ENCODE data around the gene OR5K4. TPM values are rescaled to one million over a fixed set of nuclear protein-coding genes. Genes with fewer than 3 reads are reported as not detected.

OR5K4 gene, protein sequence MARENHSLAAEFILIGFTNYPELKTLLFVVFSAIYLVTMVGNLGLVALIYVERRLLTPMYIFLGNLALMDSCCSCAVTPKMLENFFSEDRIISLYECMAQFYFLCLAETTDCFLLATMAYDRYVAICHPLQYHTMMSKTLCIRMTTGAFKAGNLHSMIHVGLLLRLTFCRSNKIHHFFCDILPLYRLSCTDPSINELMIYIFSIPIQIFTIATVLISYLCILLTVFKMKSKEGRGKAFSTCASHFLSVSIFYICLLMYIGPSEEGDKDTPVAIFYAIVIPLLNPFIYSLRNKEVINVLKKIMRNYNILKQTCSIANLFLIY
- total RNA-seq, result not detected in 2 replicates

DNA sequence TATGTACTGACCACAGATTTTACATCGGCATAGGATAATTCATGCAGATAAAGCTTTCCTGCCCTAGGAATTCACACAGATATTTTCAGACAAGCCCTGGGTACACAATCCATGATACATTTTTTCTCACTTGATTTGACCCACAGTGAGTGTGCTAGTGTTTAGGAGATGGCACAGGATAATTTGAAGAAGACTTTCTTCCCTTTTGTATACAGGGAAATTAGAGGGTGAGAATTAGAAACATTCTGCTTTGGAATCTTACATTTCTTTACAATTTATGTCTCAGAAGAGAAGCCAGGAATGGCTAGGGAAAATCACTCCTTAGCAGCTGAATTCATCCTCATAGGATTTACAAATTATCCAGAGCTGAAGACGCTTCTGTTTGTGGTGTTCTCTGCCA lies at the start of gene OR5K4:
OR5K4 (plus strand) TSS at position 301 of the 400 bp plus-strand sequence; CDS start at position 301, 0 bp downstream.
- Mint-ChIP-seq H3K4me3 (no peak within 1 kb of the TSS), H3K4me1 (no peaks in the 10 kb centered on the region), H3K36me3 (ENCODE audit: low read depth) (no peaks in the 10 kb centered on the region), H3K27me3 (peaks cover 44% of the 10 kb centered on the region), H3K9me3 (no peaks in the 10 kb centered on the region), H3K27ac (no peak within 1 kb of the TSS)
- intact Hi-C loops (cut with micrococcal nuclease), result no loop called here
- DNase-seq, result no peak

DNA sequence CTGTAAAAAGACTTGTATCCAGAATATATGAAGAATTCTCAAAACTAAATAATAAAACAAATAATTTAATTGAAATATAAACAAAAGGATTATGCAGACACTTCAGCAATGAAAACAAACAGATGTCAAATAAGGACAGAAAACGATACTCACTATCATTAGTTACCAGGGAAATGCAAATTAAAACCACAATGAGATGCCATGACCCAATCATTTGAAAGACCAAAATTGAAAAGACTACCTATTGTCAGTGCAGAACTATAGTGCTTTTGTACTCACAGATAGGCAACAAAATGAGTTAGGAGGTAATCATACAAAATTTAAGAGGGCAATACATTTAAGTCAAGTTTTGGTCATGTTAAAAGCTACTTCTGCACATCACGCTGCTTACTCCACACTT lies 31.6 kb upstream of the OR5K4 start:
- H3K27ac Mint-ChIP-seq, result no peak overlapping the region
- H3K36me3 Mint-ChIP-seq (ENCODE audit: low read depth), result no peaks in the 10 kb centered on the region
- H3K4me3 Mint-ChIP-seq, result no peak overlapping the region
- no peaks in the 10 kb centered on the region for H3K9me3 Mint-ChIP-seq
- peaks cover 5% of the 10 kb centered on the region for H3K4me1 Mint-ChIP-seq
- no peak for DNase-seq
- peaks cover 19% of the 10 kb centered on the region for H3K27me3 Mint-ChIP-seq
- intact Hi-C loops (cut with micrococcal nuclease), result loop anchor here (10.0 kb wide), 1 partner anchor 527 kb away; no protein-coding TSS in a partner anchor

DNA sequence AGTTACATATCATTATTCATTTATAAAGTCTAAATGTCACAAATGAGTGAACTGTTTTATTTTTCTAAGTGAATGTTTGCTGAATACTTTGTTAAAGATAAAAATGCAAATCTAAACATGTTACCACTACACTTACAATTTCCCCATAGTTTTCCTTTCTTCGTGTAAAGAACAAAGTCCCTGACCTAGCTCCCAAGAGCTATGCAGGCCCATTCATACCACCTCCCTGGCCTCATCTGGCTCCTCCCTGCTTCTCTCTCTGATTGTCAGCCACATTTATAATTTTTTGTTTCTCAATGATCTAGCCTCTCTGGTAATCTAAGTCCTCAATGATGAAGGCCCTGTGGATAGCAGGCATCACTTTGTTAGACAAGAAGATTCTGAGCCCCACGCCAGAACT lies 31.0 kb upstream of the OR5K4 start:
- intact Hi-C loops (cut with micrococcal nuclease), result loop anchor here (10.0 kb wide), 1 partner anchor 528 kb away; no protein-coding TSS in a partner anchor

DNA sequence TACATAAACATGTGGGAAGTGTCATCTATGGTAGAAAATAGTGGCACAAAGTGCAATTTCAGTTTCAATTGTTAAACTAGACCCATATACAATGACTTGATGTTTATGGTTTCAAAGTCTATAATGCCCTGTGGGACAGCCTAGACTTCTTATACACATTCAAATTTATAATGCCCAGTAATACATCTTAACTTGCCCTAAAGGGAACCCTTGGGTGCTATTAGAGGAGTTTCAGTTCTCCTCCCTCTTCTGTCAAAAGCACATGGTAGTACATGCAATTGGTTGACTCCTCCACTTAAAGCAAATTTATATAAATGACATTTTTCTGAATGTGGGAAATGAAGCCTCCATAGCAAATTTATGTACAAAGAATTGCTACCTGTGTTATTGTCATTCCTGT lies 30.2 kb upstream of the OR5K4 start:
- no peak for DNase-seq
- Mint-ChIP-seq H3K9me3 (no peaks in the 10 kb centered on the region), H3K27me3 (peaks cover 19% of the 10 kb centered on the region), H3K4me3 (no peak overlapping the region), H3K4me1 (peaks cover 13% of the 10 kb centered on the region), H3K27ac (no peak overlapping the region), H3K36me3 (ENCODE audit: low read depth) (no peaks in the 10 kb centered on the region)
- intact Hi-C loops (cut with micrococcal nuclease), result loop anchor here (10.0 kb wide), 1 partner anchor 529 kb away; no protein-coding TSS in a partner anchor

More for the DNA sequence above, 31.0 kb upstream of the OR5K4 start:
- Mint-ChIP-seq H3K4me1 (peaks cover 10% of the 10 kb centered on the region), H3K9me3 (no peaks in the 10 kb centered on the region), H3K36me3 (ENCODE audit: low read depth) (no peaks in the 10 kb centered on the region), H3K27me3 (peaks cover 21% of the 10 kb centered on the region), H3K27ac (no peak overlapping the region), H3K4me3 (no peak overlapping the region)
- DNase-seq, result no peak

DNA sequence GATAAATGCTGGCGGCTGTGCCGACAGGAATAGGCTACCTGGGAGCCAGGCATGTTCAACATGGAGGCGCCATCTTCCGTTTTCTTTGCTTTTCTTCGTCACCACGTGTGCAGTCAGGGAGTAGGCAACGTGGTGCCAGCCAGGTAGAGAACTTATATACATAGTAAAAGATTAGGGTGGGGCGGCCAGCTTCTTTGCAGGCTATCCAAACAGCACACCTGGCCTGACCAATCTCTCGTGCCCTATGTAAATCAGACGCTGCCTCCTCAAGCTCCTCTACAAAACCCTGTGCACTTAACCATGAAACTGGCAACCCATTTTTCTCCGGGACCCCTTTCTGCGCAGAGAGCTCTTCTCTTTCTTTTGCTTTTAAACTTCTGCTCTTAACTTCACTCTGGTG lies 28.6 kb upstream of the OR5K4 start:
- H3K4me1 Mint-ChIP-seq, result peaks cover 15% of the 10 kb centered on the region
- H3K27me3 Mint-ChIP-seq, result peaks cover 20% of the 10 kb centered on the region
- no peaks in the 10 kb centered on the region for H3K9me3 Mint-ChIP-seq
- no peak for DNase-seq
- intact Hi-C loops (cut with micrococcal nuclease), result loop anchor here (5.0 to 10.0 kb wide), 3 partner anchors 138 to 530 kb away; no protein-coding TSS in a partner anchor
- no peak overlapping the region for H3K4me3 Mint-ChIP-seq
- H3K27ac Mint-ChIP-seq, result no peak overlapping the region
- H3K36me3 Mint-ChIP-seq (ENCODE audit: low read depth), result no peaks in the 10 kb centered on the region

DNA sequence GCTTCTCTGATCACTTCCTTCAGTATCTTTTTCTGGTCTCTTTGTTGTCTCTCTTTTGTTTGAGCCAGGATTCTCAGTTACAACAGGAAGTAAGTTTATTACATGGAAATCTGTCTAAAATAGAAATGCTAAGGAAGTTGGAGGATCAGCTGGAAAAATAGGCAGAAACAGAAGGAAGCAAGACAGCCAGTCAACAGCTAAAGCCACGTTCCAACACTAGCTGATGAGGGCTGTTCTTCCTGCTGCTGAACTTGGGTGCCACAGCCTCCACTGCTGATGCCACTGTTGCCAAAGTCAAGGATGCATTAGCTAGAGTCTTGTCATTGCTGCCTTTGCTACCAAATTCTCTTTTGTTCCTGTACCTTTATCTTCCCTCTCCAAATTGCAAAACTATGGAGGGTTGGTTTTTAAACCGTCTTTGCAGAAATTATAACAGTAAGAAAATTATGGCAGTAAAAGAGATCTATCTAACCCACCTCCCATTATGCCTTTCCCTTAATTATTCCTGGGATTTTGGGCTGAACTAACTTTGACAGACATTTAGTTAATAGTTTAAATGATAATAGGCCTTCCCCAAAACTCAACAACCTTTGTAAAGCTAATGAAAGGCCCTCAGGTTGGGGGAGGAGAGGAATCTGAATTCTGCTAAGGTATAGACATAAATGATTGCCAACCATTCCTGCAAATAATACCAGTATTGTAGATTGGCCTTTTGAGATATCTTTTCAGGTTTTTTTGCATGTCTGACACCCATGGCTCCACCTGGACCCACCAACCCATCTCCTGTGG lies 27.4 kb upstream of the OR5K4 start:
- intact Hi-C loops (cut with micrococcal nuclease), result loop anchor here (5.0 to 10.0 kb wide), 3 partner anchors 139 to 531 kb away; no protein-coding TSS in a partner anchor
- Mint-ChIP-seq H3K9me3 (no peaks in the 10 kb centered on the region), H3K27me3 (peaks cover 25% of the 10 kb centered on the region), H3K4me3 (no peak overlapping the region), H3K36me3 (ENCODE audit: low read depth) (no peaks in the 10 kb centered on the region), H3K4me1 (peaks cover 15% of the 10 kb centered on the region), H3K27ac (no peak overlapping the region)
- no peak for DNase-seq

DNA sequence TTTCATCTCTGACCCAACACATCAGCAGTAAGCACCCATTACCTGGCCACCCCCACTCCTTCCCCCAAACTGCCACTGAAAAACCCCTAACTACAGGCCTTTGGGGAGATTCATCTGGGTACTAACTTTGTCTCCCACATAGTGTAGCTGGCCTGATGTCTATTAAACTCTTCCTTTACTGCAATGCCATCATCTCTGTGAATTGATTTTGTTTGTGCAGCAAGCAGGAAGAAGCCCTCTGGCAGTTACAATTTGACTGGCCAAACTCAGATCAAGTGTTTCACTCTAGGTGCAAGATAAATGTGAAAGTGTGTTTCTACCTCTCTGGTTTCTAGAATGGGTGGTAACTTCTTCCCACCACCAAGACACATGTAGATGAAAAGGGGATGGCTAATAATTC lies 26.7 kb upstream of the OR5K4 start:
- H3K4me3 Mint-ChIP-seq, result no peak overlapping the region
- H3K27ac Mint-ChIP-seq, result no peak overlapping the region
- no peak for DNase-seq
- intact Hi-C loops (cut with micrococcal nuclease), result loop anchor here (5.0 to 10.0 kb wide), 3 partner anchors 140 to 532 kb away; no protein-coding TSS in a partner anchor
- H3K9me3 Mint-ChIP-seq, result no peaks in the 10 kb centered on the region
- H3K4me1 Mint-ChIP-seq, result peaks cover 17% of the 10 kb centered on the region
- peaks cover 32% of the 10 kb centered on the region for H3K27me3 Mint-ChIP-seq
- H3K36me3 Mint-ChIP-seq (ENCODE audit: low read depth), result no peaks in the 10 kb centered on the region

DNA sequence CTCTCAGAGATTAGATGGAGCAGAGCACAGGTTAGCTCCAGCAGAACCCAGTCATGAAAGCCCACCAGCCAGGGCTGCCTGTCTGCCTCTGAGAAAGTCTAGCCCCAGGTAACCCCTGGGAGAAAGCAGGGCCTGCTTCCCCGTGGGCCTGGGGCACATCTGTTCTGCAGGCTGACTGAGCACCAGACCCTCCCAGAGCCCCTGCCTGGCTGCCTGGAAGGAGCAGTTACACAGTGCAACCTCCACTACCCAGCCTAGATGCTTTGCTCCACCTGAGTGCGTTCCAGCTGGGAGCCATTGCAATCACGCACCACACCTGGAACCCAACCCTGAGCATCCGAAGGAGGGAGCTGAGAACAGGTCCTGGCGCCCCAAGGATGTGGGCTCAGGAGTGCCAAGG lies 24.7 kb upstream of the OR5K4 start:
- Mint-ChIP-seq H3K9me3 (no peaks in the 10 kb centered on the region), H3K27ac (no peak overlapping the region), H3K36me3 (ENCODE audit: low read depth) (no peaks in the 10 kb centered on the region), H3K27me3 (peaks cover 43% of the 10 kb centered on the region), H3K4me1 (peaks cover 18% of the 10 kb centered on the region), H3K4me3 (no peak overlapping the region)
- intact Hi-C loops (cut with micrococcal nuclease), result loop anchor here (1.0 to 10.0 kb wide), 4 partner anchors 142 to 534 kb away; no protein-coding TSS in a partner anchor
- DNase-seq, result no peak

DNA sequence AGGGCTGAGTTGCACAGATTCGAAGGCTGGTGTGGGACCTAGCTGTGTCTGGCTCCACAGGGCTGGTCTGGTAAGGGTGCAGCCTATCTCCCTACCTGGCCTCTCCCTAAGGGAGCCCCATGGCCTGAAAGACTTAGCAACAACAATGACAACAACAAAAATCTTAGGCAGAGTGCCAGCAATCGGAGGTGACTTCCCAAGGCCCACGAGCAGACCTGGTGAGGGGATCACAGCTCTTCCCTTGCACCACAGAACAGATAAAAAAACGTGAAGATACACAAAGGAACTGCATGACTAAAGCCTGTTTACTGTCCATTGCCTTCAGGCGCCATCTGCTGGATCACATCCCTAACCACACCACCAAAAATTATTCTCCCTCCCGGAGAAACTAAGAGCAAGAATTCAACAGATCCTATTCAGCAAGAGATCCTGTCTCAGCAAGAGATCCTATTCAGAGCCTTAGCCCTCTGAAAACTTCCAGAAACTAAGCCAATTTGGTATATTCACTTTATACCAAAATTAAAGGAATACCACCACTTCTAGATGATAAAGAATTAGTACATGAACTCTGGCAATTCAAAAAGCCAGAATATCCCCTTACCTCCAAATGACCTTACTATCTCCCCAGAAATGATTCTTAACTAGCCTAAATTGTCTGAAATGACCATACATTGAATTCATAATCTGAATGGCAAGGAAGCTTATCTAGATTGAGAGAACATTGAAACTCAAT lies 24.1 kb upstream of the OR5K4 start:
- no peaks in the 10 kb centered on the region for H3K9me3 Mint-ChIP-seq
- no peak overlapping the region for H3K27ac Mint-ChIP-seq
- H3K4me3 Mint-ChIP-seq, result no peak overlapping the region
- intact Hi-C loops (cut with micrococcal nuclease), result loop anchor here (1.0 to 10.0 kb wide), 4 partner anchors 142 to 535 kb away; no protein-coding TSS in a partner anchor
- H3K27me3 Mint-ChIP-seq, result peaks cover 48% of the 10 kb centered on the region
- H3K36me3 Mint-ChIP-seq (ENCODE audit: low read depth), result no peaks in the 10 kb centered on the region
- peak; percentile 86 for DNase-seq
- H3K4me1 Mint-ChIP-seq, result peaks cover 18% of the 10 kb centered on the region

DNA sequence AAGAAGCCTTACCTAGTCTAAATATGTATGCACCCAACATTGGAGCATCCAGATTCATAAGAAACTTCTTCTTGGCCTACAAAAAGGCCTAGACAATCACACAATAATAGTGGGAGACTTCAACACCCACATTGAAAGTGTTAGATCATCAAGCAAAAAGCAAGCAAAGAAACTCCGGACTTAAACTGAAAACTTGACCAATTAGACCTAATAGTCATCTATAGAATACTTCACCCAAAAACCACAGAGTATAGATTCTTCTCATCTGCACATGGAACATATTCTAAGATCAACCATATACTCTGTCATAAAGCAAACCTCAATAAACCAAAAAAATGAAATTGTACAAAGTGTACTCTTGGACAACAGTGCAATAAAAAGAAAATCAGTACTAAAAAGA lies 22.3 kb upstream of the OR5K4 start:
- intact Hi-C loops (cut with micrococcal nuclease), result no loop called here

DNA sequence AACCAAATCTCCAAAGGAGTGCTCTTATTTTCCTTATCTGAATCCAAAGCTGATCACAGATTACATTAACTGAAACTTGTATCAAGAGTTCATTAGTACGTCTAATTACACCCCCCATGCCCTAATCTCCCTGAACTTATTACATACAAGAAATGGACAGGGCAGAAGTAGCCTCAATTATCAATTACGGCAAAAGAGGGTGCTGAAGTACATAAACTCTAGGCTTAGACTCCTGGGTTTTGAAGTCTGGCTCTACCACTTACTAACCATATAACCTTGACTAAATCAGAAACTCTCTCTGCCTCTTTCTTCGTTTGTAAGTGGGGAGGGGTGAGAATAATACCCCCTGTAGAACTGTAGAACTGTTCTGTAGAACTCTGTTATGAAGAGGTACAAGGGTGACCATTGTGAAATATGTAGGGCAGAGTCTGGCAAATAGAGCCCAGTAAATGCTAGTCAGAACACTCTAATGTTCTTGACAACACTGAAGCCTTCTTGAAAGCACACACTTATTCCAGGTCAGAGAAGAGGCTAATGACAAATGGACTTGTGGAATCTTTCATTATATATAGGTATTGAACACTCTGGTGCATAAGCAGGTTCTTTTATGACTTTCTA lies 19.6 kb upstream of the OR5K4 start:
- no peaks in the 10 kb centered on the region for H3K9me3 Mint-ChIP-seq
- intact Hi-C loops (cut with micrococcal nuclease), result no loop called here
- peaks cover 58% of the 10 kb centered on the region for H3K27me3 Mint-ChIP-seq
- H3K36me3 Mint-ChIP-seq (ENCODE audit: low read depth), result no peaks in the 10 kb centered on the region
- peaks cover 6% of the 10 kb centered on the region for H3K4me1 Mint-ChIP-seq
- DNase-seq, result no peak
- no peak overlapping the region for H3K4me3 Mint-ChIP-seq
- H3K27ac Mint-ChIP-seq, result no peak overlapping the region

More for the DNA sequence above, 22.3 kb upstream of the OR5K4 start:
- DNase-seq, result no peak
- Mint-ChIP-seq H3K36me3 (ENCODE audit: low read depth) (no peaks in the 10 kb centered on the region), H3K27ac (no peak overlapping the region), H3K4me1 (peaks cover 18% of the 10 kb centered on the region), H3K4me3 (no peak overlapping the region), H3K27me3 (peaks cover 42% of the 10 kb centered on the region), H3K9me3 (no peaks in the 10 kb centered on the region)

DNA sequence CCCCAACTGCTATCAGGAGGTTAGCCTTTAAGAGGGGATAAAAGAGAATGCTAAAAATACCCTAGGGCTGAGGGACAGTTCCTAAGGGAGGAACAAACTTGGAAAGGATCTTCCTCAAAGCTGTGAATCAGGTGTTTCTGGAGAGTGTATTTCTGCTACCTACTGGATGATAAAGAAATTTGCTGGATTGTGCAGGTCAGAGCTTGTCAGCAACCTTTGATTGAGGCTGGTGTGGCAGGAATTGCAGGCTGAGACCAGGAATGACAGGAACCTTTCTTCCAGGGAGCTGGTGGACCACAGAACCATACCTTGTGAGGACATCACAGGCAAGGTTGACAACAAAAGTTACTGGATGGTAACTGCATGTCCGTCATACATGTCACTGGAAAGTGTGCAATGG lies 14.6 kb upstream of the OR5K4 start:
- peaks cover 3% of the 10 kb centered on the region for H3K4me1 Mint-ChIP-seq
- H3K27ac Mint-ChIP-seq, result no peak overlapping the region
- no peak overlapping the region for H3K4me3 Mint-ChIP-seq
- H3K27me3 Mint-ChIP-seq, result peaks cover 65% of the 10 kb centered on the region
- DNase-seq, result no peak
- H3K9me3 Mint-ChIP-seq, result no peaks in the 10 kb centered on the region
- intact Hi-C loops (cut with micrococcal nuclease), result no loop called here
- H3K36me3 Mint-ChIP-seq (ENCODE audit: low read depth), result no peaks in the 10 kb centered on the region

DNA sequence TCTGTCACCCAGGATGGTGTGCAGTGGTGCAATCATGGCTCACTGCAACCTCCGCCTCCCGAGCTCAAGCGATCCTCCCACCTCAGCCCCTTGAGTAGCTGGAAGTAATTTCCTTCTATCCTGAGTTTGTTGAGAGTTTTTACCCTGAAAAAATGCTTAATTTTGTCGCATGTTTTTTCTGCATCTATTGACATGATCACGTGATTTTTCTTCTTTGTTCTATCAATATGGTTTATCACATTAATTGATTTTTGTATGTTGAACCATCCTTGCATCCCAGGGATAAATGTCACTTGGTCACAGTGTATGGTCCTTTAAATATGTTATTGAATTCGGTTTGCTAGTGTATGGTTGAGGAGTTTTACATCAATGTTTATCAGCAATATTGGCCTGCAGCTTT lies 11.9 kb upstream of the OR5K4 start:
- Mint-ChIP-seq H3K4me1 (peaks cover 7% of the 10 kb centered on the region), H3K27me3 (peaks cover 52% of the 10 kb centered on the region), H3K4me3 (no peak overlapping the region), H3K9me3 (peaks cover 3% of the 10 kb centered on the region), H3K36me3 (ENCODE audit: low read depth) (no peaks in the 10 kb centered on the region), H3K27ac (no peak overlapping the region)
- intact Hi-C loops (cut with micrococcal nuclease), result loop anchor here (10.0 kb wide), 1 partner anchor 173 kb away; no protein-coding TSS in a partner anchor
- DNase-seq, result no peak

Data from activated CD4-positive, alpha-beta T cell treated with anti-CD3 and anti-CD28 coated beads, Interleukin-2, amount 10 ng/mL, durations not matched to agents 24 days and 14 days (primary cell).